PC-9 (cell line): ENCODE measurements around the gene TXNRD1.

Source experiments
- CTCF ChIP-seq: fragments of 200-600 bp; sonication (generic); conservative IDR thresholded peaks from 2 replicates; pipeline ENCODE4 v1.6.1; 2017; ENCODE audit warnings: mixed run types, antibody characterized with exemption, mild to moderate bottlenecking, moderate library complexity
- EZH2 ChIP-seq: fragments of 200-600 bp; sonication (generic); IDR thresholded peaks from 2 replicates; pipeline ENCODE4 v1.8.0; 2017; ENCODE audit warnings: antibody characterized with exemption, low read depth

DNA sequence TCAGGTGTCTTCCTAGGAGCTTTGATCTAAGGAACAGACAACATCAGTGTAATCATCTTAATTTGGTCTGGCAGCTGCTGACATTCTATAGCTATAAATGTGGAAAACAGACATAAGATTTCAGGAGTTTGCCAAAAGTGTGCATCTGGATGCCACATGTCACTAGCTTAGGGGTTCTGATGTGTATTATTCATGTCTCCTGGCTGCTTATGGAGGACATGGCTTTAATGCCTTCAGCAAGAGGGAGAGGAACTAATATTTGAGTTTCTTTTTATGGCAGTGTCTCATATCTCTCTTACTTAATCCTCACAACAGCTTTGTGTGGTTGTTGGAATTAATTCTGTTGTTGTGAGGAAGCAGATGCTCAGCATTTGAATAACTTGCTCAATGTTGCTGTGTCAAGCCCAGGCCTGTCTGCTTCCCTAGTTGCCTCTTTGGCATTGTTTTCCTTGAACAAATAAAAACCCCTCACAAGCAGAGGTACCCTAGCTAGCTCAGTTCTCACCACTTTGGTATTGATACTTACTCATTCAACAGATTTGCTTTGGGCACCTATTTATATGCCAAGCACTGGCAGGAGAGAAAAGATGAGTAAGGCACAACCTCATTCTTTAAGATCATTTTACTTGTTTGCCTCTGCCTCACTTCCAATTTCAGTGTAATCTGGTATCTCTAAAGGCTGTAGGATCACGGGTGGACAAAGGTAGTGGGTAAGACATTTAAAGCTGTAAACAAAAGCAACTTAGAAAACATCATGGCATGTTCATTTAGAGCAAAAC, 48.2 kb downstream of the TXNRD1 start:
- TF ChIP-seq CTCF: no peak
- TF ChIP-seq EZH2: no peak
